ENCODE data around the gene FGFBP1. TPM values are rescaled to one million over a fixed set of nuclear protein-coding genes. Genes with fewer than 3 reads are reported as not detected.

Gene FGFBP1
- total and polyA plus RNA-seq, 2 donors (not counting 3 experiments of a cell fraction or from before 2014, with no cell fraction given) = not detected

- intact Hi-C loops (cut with micrococcal nuclease) = loop anchor here (1.0 to 2.0 kb wide), 6 partner anchors 35 to 476 kb away; no protein-coding TSS in a partner anchor
- H3K36me3 ChIP-seq (ENCODE audit: control insufficient read depth in 2 of 2, extremely low read depth in 1 of 2, insufficient read depth in 2 of 2, low read length in 2 of 2) = no peaks in the 10 kb centered on the region
- no peak overlapping the region for H3K27ac ChIP-seq (ENCODE audit: insufficient read depth, low read depth, low read length)
- DNase-seq (ENCODE audit: low read depth, low spot score) (no peak), FAIRE-seq (no peak)
- dilution Hi-C loops (cut with MboI; ENCODE audit: extremely low pct_ligation_motif_present, low sequenced_read_pairs) = no loop called here
- H3K27me3 ChIP-seq (ENCODE audit: control insufficient read depth in 2 of 2, insufficient read depth in 2 of 2, low read length in 2 of 2) = no peaks in the 10 kb centered on the region
- H3K9ac ChIP-seq (replicated peaks; ENCODE audit: extremely low read depth, insufficient read depth, low read length) = no peak overlapping the region
- no peak for TF ChIP-seq MYC (IDR thresholded peaks at IDR 0.05; ENCODE audit: low read depth, low read length)
- TF ChIP-seq JUN (IDR thresholded peaks at IDR 0.05; ENCODE audit: borderline replicate concordance, insufficient read depth, insufficient read length, low read depth) = no peak
- TF ChIP-seq POLR2AphosphoS5 (IDR thresholded peaks at IDR 0.05; ENCODE audit: insufficient read depth, low read depth, low read length) = no peak
- TF ChIP-seq POLR2A (IDR thresholded peaks at IDR 0.05; ENCODE audit: low read depth, low read length) = no peak
- TF ChIP-seq EZH2 (IDR thresholded peaks at IDR 0.05; ENCODE audit: borderline replicate concordance, low read depth, low read length, severe bottlenecking) = no peak
- TF ChIP-seq GATA2 (IDR thresholded peaks at IDR 0.05; ENCODE audit: insufficient read depth, insufficient read length, low read depth, low read length) = no peak
- no peak for TF ChIP-seq MAX (IDR thresholded peaks at IDR 0.05; ENCODE audit: insufficient read depth, insufficient read length)
- TF ChIP-seq CTCF (IDR thresholded peaks at IDR 0.05; ENCODE audit: extremely low read depth in 1 of 2, insufficient read depth in 1 of 2, low read depth in 1 of 2, low read length in 2 of 2) = no peak
- no peak for TF ChIP-seq FOS (IDR thresholded peaks at IDR 0.05; ENCODE audit: borderline replicate concordance, insufficient read depth, low read length)
- ChIA-PET POLR2A (interaction anchor here (1.0 kb wide), 1 partner anchor 73 kb away, joined by 3 read pairs; no protein-coding TSS in a partner anchor), CTCF (interaction anchor here (0.6 to 4.3 kb wide), 49 partner anchors 10 to 496 kb away, joined by 3 to 465 read pairs (median 5); partner anchors contain the start of genes CC2D2A and FGFBP1)
- no peak overlapping the region for H3K4me3 ChIP-seq (replicated peaks in 1 of 3; ENCODE audit: insufficient read depth in 1 of 3, low read depth in 1 of 3, low read length in 3 of 3)
- H3K79me2 ChIP-seq (ENCODE audit: control insufficient read depth, insufficient read depth, low read length) = no peaks in the 10 kb centered on the region
- H3K9me3 ChIP-seq (replicated peaks; ENCODE audit: control insufficient read depth, insufficient read depth, low read length) = no peaks in the 10 kb centered on the region
- H4K20me1 ChIP-seq (replicated peaks; ENCODE audit: control insufficient read depth, extremely low read depth, insufficient read depth, low read length) = no peaks in the 10 kb centered on the region
- no peak overlapping the region for H2AFZ ChIP-seq (ENCODE audit: low read depth, low read length)
- no peaks in the 10 kb centered on the region for H3K9me1 ChIP-seq (replicated peaks; ENCODE audit: control insufficient read depth, extremely low read depth, insufficient read depth, low read length)
- H3K4me2 ChIP-seq (ENCODE audit: insufficient read depth, low read length) = no peak overlapping the region
- BruUV-seq (replicated peaks) = no TSS peak
- no peaks in the 10 kb centered on the region for H3K4me1 ChIP-seq (ENCODE audit: control insufficient read depth, extremely low read depth, insufficient read depth, low read length)
Measured at GRCh38 chr4:15955670-15956069, 17.1 kb upstream of the FGFBP1 start.
